Gastrocnemius medialis (tissue), 4 donors: Measurements from ENCODE around the gene BCL2.

Source experiments
- CTCF ChIP-seq, 5 experiments: fragments of 450-650 bp in 3 of 5; fragments of 200-600 bp in 2 of 5; sonication (generic) in 2 of 5; IDR thresholded peaks in 4 of 5; conservative IDR thresholded peaks in 1 of 5; 1 replicate in 4 of 5; 2 replicates in 1 of 5; pipeline ENCODE4 v1.5.1; 2016 to 2019; ENCODE audit warnings: antibody characterized with exemption in 5 of 5, mild to moderate bottlenecking in 3 of 5, moderate library complexity in 3 of 5
- POLR2A ChIP-seq, 2 donors: fragments of 450-650 bp; IDR thresholded peaks; one replicate each; pipeline ENCODE4 v1.6.1; 2017; ENCODE audit warnings: antibody characterized with exemption in 2 of 2, mild to moderate bottlenecking in 2 of 2, moderate library complexity in 2 of 2

GRCh38 chr18:63112706-63113105 is 206.9 kb downstream of the BCL2 start:
- TF ChIP-seq CTCF (IDR thresholded peaks at IDR 0.05 in 4 of 5, conservative IDR thresholded peaks at IDR 0.05 in 1 of 5) (no peak), POLR2A (IDR thresholded peaks at IDR 0.05) (no peak)
